Measurements from ENCODE around the gene ADAT1.
A peak's percentile ranks its signal among the peaks of the same experiment; 100 is the strongest.

The ADAT1 gene

DNA sequence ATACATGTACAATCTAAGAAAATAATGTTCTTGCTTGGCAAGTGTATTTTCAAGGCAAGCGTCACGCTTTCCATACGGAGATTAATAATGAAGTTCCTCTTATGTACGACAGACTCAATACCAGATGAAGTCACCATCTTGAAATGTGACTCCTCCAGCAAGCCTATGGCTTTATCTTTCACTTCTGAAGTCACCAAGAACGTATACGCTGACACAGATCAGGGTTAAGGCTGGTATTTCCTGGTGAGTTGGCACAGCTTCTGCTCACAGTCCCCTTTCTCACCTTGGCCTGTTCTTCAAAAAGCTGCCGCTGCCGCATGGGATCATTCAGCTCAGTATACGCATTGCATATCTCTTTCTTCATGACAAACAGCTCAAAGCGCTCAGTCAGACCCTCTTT is 6.1 kb upstream of the ADAT1 start:
- Mint-ChIP-seq H3K4me1 (peaks cover 39% of the 10 kb centered on the region), H3K27me3 (no peaks in the 10 kb centered on the region), H3K4me3 (no peak overlapping the region), H3K27ac (peak overlapping the region; percentile 56), H3K36me3 (peaks cover 39% of the 10 kb centered on the region), H3K9me3 (no peaks in the 10 kb centered on the region)

- Mint-ChIP-seq H3K4me3 (peak overlapping the region; percentile 30), H3K36me3 (peaks cover 36% of the 10 kb centered on the region), H3K27ac (peak overlapping the region; percentile 66), H3K27me3 (no peaks in the 10 kb centered on the region), H3K4me1 (peaks cover 41% of the 10 kb centered on the region), H3K9me3 (no peaks in the 10 kb centered on the region)
Measured at GRCh38 chr16:75628351-75628750, 5.3 kb upstream of the ADAT1 start.

DNA sequence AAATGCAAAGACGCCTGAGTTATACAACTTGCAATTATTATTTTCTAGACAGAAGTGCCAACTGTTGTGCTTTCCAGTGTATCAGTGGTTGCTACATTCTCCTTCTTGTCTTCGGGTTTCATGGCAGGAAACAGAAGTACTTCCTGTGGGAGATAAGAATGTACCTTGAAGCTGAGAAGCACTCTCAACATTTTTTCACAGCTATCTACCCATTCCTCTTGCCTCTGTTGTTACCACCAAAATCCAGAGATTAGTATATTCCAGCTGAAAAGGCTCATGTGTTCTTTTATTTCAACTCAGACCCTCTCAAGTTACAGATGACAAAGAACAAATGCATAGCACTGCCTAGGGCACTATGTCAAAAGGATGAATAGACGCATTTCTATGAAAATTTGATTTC is 4.8 kb upstream of the ADAT1 start:
- Mint-ChIP-seq H3K4me1 (peaks cover 42% of the 10 kb centered on the region), H3K36me3 (peaks cover 36% of the 10 kb centered on the region), H3K9me3 (no peaks in the 10 kb centered on the region), H3K27ac (peak overlapping the region; percentile 66), H3K27me3 (no peaks in the 10 kb centered on the region), H3K4me3 (no peak overlapping the region)

DNA sequence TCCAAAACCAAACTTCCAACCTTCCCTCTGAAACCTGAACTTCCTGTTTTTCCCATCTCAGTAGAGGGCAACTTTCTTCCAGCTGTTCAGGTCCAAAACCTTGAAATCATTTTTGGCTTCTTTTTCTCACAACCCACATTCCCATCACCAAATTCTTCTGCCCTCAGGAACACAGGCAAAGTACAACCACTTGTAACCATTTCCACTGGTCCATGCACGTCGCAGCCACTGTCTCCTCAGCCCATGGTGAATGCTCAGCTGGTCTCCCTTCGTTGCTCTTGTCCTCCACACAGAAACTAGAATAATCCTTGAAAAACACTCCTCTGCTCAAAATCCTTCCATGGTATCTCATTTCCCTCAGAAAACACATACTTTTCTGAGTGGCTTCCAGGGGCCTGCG is 3.7 kb upstream of the ADAT1 start:
- Mint-ChIP-seq H3K4me1 (peaks cover 47% of the 10 kb centered on the region), H3K9me3 (no peaks in the 10 kb centered on the region), H3K27me3 (no peaks in the 10 kb centered on the region), H3K36me3 (peaks cover 34% of the 10 kb centered on the region), H3K4me3 (no peak overlapping the region), H3K27ac (peak overlapping the region; percentile 92)

DNA sequence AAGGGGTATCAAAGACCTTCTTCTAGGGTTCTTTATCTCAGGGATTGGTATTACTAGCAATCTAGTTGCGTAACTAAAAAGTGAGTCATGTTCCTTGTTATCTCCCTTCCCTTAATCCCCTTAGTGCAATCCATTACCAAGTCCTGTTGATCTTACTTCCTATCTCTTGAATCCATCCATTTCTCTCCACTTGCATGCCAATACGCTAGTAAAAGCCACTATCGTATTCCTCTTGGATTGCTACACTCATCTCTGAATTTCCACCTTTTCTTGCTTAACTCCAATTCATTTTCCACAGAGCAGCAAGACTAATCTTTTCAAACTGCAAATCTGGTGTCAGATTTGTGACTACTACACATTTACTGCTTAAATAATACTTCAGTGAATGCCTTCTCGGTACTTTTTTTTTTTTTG is 1.8 kb upstream of the ADAT1 start:
- Mint-ChIP-seq H3K27ac (peak overlapping the region; percentile 39), H3K4me1 (peaks cover 65% of the 10 kb centered on the region), H3K9me3 (no peaks in the 10 kb centered on the region), H3K36me3 (peaks cover 27% of the 10 kb centered on the region), H3K4me3 (peak overlapping the region; percentile 56), H3K27me3 (no peaks in the 10 kb centered on the region)

DNA sequence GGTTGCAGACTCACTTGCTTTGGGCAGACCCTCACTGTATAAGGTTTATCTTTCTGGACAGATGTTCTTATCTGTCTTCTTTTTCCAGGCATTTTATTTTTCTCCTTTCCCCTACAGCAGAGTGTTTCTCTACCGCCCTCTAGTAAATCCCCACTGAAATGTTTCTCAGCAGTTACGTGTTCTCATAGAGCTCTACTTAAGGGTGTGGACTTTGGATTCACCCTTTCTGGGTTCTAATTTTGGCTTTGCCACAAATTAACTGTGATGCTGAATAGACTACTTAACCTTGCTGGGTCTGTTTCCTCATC is 2.0 kb downstream of the ADAT1 start:
- Mint-ChIP-seq H3K27me3 (no peaks in the 10 kb centered on the region), H3K36me3 (peaks cover 16% of the 10 kb centered on the region), H3K9me3 (no peaks in the 10 kb centered on the region), H3K4me3 (peak overlapping the region; percentile 61), H3K4me1 (peaks cover 34% of the 10 kb centered on the region), H3K27ac (no peak overlapping the region)

GRCh38 chr16:75620326-75621169 is 2.5 kb downstream of the ADAT1 start:
- Mint-ChIP-seq H3K36me3 (peaks cover 11% of the 10 kb centered on the region), H3K27me3 (no peaks in the 10 kb centered on the region), H3K4me1 (peaks cover 34% of the 10 kb centered on the region), H3K9me3 (no peaks in the 10 kb centered on the region), H3K27ac (no peak overlapping the region), H3K4me3 (peak overlapping the region; percentile 24)

GRCh38 chr16:75618780-75619179 is 4.3 kb downstream of the ADAT1 start:
- no peak overlapping the region for H3K27ac Mint-ChIP-seq
- H3K27me3 Mint-ChIP-seq: no peaks in the 10 kb centered on the region
- no peak overlapping the region for H3K4me3 Mint-ChIP-seq
- no peaks in the 10 kb centered on the region for H3K9me3 Mint-ChIP-seq
- H3K36me3 Mint-ChIP-seq: peaks cover 7% of the 10 kb centered on the region
- H3K4me1 Mint-ChIP-seq: peaks cover 26% of the 10 kb centered on the region

GRCh38 chr16:75617121-75617520 is 6.0 kb downstream of the ADAT1 start:
- H3K27ac Mint-ChIP-seq: no peak overlapping the region
- peaks cover 21% of the 10 kb centered on the region for H3K4me1 Mint-ChIP-seq
- peaks cover 10% of the 10 kb centered on the region for H3K36me3 Mint-ChIP-seq
- H3K27me3 Mint-ChIP-seq: no peaks in the 10 kb centered on the region
- no peak overlapping the region for H3K4me3 Mint-ChIP-seq
- no peaks in the 10 kb centered on the region for H3K9me3 Mint-ChIP-seq

DNA sequence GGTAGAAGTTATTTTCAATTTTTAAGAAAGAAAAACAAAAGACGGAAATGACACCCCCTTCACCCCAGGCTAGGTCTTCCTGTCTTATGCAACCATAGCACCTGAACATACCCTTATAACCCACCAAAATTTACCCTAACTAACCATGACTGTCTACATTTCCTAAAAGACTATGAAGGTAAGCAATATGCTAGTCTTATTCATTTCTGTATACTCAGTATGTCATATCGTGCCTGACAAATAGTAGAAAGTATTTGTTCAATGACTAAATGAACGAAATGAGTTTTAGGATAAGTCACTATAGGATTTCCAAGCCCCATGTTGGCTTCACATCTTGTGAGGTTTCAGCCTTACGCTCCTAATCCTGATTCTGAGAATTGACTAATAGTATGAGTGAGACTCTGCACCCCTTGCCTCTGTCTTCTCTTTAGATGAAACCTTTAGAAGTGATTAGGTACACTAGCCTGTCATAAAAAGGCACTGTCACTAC is 6.5 kb downstream of the ADAT1 start:
- no peaks in the 10 kb centered on the region for H3K9me3 Mint-ChIP-seq
- H3K27ac Mint-ChIP-seq: peak overlapping the region; percentile 33
- peaks cover 15% of the 10 kb centered on the region for H3K4me1 Mint-ChIP-seq
- H3K27me3 Mint-ChIP-seq: no peaks in the 10 kb centered on the region
- no peak overlapping the region for H3K4me3 Mint-ChIP-seq
- peaks cover 10% of the 10 kb centered on the region for H3K36me3 Mint-ChIP-seq

GRCh38 chr16:75615619-75616018 is 7.5 kb downstream of the ADAT1 start:
- Mint-ChIP-seq H3K27ac (no peak overlapping the region), H3K9me3 (no peaks in the 10 kb centered on the region), H3K36me3 (peaks cover 10% of the 10 kb centered on the region), H3K4me1 (peaks cover 6% of the 10 kb centered on the region), H3K4me3 (no peak overlapping the region), H3K27me3 (no peaks in the 10 kb centered on the region)

DNA sequence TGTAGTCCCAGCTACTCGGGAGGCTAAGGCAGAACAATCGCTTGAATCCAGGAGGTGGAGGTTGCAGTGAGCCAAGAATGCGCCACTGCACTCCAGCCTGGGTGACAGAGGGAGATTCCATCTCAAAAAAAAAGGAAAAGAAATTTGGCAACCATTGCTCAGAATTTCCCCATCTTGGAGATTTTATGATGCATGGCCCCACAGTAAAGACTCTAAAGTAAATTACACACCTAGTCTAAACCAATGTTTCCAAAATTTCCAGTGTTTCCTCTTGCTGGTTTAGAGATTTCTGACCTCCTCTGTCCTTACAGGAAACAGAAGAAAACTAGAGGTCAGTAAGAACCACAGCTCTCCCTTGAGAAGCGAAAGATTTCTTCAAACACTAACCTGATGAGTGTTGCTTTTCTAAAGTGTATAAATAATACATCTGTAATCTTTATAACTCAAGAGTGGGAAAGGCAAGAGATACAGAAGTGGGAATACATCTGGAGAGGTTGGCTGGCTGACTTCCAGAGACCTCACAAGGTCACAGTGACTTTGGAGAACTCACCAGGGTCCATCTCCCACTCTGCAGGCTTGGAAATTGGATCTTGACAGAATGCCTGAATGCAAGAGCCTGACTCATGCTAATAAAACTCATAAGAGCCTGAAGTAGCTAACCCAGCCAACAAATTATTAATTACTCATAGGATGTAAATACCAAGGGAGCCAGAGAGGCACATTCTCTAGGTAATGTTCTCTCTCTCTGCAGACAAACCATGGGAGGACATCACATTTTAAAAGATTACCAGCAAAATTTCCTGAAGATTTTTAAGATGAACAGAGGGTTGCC is 8.8 kb downstream of the ADAT1 start:
- H3K4me3 Mint-ChIP-seq: no peak overlapping the region
- no peaks in the 10 kb centered on the region for H3K4me1 Mint-ChIP-seq
- H3K9me3 Mint-ChIP-seq: no peaks in the 10 kb centered on the region
- H3K36me3 Mint-ChIP-seq: peaks cover 10% of the 10 kb centered on the region
- no peak overlapping the region for H3K27ac Mint-ChIP-seq
- H3K27me3 Mint-ChIP-seq: no peaks in the 10 kb centered on the region

DNA sequence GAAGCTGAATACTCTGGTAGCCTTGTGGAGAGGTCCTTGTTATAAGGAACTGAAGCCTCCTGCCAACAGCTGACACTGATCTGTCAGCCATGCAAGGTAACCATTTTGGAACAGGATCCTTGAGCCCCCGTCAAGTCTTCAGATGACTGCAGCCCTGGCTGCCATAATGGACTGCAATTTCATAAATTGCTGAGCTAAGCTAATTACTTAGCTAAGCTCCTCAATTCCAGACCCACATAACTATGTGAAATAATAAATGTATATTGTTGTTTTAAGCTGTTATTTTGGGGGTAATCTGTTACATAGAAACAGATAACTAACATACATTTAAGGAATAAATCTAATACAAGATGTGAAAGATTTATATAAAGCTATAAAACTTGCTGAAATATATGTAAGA is 16.6 kb downstream of the ADAT1 start:
- Mint-ChIP-seq H3K27ac (no peak overlapping the region), H3K36me3 (peaks cover 24% of the 10 kb centered on the region), H3K27me3 (no peaks in the 10 kb centered on the region), H3K4me3 (no peak overlapping the region), H3K4me1 (no peaks in the 10 kb centered on the region), H3K9me3 (no peaks in the 10 kb centered on the region)

GRCh38 chr16:75603241-75603640 is 19.8 kb downstream of the ADAT1 start:
- Mint-ChIP-seq H3K27ac (no peak overlapping the region), H3K9me3 (no peaks in the 10 kb centered on the region), H3K27me3 (no peaks in the 10 kb centered on the region), H3K4me1 (no peaks in the 10 kb centered on the region), H3K4me3 (no peak overlapping the region), H3K36me3 (peaks cover 30% of the 10 kb centered on the region)

- peaks cover 36% of the 10 kb centered on the region for H3K36me3 Mint-ChIP-seq
- H3K4me3 Mint-ChIP-seq: no peak overlapping the region
- peaks cover 2% of the 10 kb centered on the region for H3K4me1 Mint-ChIP-seq
Measured at GRCh38 chr16:75599452-75600277, 23.4 kb downstream of the ADAT1 start.

More at GRCh38 chr16:75599452-75600277, 23.4 kb downstream of the ADAT1 start:
- H3K9me3 Mint-ChIP-seq: no peaks in the 10 kb centered on the region
- H3K27me3 Mint-ChIP-seq: no peaks in the 10 kb centered on the region
- H3K27ac Mint-ChIP-seq: no peak overlapping the region
